ENCODE measurements around the gene INS.

The INS gene

GRCh38 chr11:2160736-2161259, at the start of gene INS:
Gene INS (minus strand): TSS chr11:2161209. CDS start chr11:2160971, 238 bp downstream.
- DNase-seq, result no peak

- no peak for DNase-seq
These were observed 49.5 kb upstream of the INS start for GRCh38 chr11:2210366-2211112.

GRCh38 chr11:2209900-2210321, 48.9 kb upstream of the INS start:
- no peak for DNase-seq

GRCh38 chr11:2209370-2209801, 48.4 kb upstream of the INS start:
- DNase-seq, result no peak

- peak; percentile 29 for DNase-seq
These were observed 47.8 kb upstream of the INS start for GRCh38 chr11:2208691-2209369.

GRCh38 chr11:2207773-2208621, 47.0 kb upstream of the INS start:
- no peak for DNase-seq

- DNase-seq, result no peak
These were observed 46.2 kb upstream of the INS start for GRCh38 chr11:2207212-2207611.

- no peak for DNase-seq
These were observed 45.1 kb upstream of the INS start for GRCh38 chr11:2205981-2206690.

- no peak for DNase-seq
These were observed 44.3 kb upstream of the INS start for GRCh38 chr11:2205214-2205720.

- DNase-seq, result no peak
These were observed 43.6 kb upstream of the INS start for GRCh38 chr11:2204361-2205213.

GRCh38 chr11:2203440-2204259, 42.6 kb upstream of the INS start:
- DNase-seq, result no peak

GRCh38 chr11:2202900-2203439, 42.0 kb upstream of the INS start:
- DNase-seq, result no peak

GRCh38 chr11:2202071-2202899, 41.3 kb upstream of the INS start:
- no peak for DNase-seq

GRCh38 chr11:2201542-2201941, 40.5 kb upstream of the INS start:
- DNase-seq, result no peak

- DNase-seq, result no peak
These were observed 40.0 kb upstream of the INS start for GRCh38 chr11:2200957-2201519.

GRCh38 chr11:2200536-2200935, 39.5 kb upstream of the INS start:
- no peak for DNase-seq

GRCh38 chr11:2199466-2200341, 38.7 kb upstream of the INS start:
- no peak for DNase-seq

All from DMS79 treated with DMSO at 0.1 percent for 48 hours (cell line).